Activated naive CD8-positive, alpha-beta T cell treated with anti-CD3 and anti-CD28 coated beads for 36 hours (primary cell): ENCODE data around the gene TGFBR3L. TPM values are rescaled to one million over a fixed set of nuclear protein-coding genes. Genes with fewer than 3 reads are reported as not detected.

Experiments used
- DNase-seq: peaks from one replicate; pipeline ENCODE4 v3.0.0; 2021
- H3K27ac Mint-ChIP-seq: one replicate; pipeline ENCODE4 v1.8.0; 2022; ENCODE audit warnings: mild to moderate bottlenecking, moderate library complexity, mixed read lengths
- H3K27me3 Mint-ChIP-seq: one replicate; pipeline ENCODE4 v1.8.0; 2022; ENCODE audit warnings: mild to moderate bottlenecking, mixed read lengths
- H3K36me3 Mint-ChIP-seq: one replicate; pipeline ENCODE4 v1.8.0; 2021; ENCODE audit warnings: mild to moderate bottlenecking, mixed read lengths
- H3K4me1 Mint-ChIP-seq: one replicate; pipeline ENCODE4 v1.8.0; 2021; ENCODE audit warnings: mixed read lengths
- H3K4me3 Mint-ChIP-seq: one replicate; pipeline ENCODE4 v1.8.0; 2022; ENCODE audit warnings: mild to moderate bottlenecking, moderate library complexity, mixed read lengths
- H3K9me3 Mint-ChIP-seq: one replicate; pipeline ENCODE4 v1.8.0; 2022; ENCODE audit warnings: mixed read lengths
- total RNA-seq, 2 experiments: library from RNA; stranded (reverse); gene quantifications; one replicate each; pipeline ENCODE4 v1.2.3, GENCODE V29; 2021

Gene TGFBR3L
- total RNA-seq, 2 experiments from 2014 or later, result 2.1 to 3.2 TPM

DNA sequence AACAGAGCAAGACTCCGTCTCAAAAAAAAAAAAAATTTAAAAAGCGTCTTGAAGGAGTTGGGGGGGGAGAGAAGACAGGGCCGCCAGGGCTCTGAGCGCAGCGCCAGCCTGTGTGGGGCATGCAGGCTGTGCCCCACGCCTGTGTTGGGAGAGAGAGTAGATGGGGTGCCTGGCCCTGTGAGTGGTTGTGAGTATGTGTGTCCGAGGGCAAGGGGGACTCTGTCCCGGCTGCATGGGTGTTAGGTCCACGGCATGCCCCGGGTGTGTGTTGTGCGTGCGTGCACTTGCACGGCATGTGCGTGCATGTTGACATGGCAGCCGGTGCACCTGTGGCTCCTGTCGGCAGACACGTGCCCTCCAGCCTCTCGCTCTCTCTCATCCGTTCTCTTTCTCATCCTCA lies 7.5 kb upstream of the TGFBR3L start:
- H3K4me1 Mint-ChIP-seq, result peaks cover 31% of the 10 kb centered on the region
- no peaks in the 10 kb centered on the region for H3K9me3 Mint-ChIP-seq
- H3K27me3 Mint-ChIP-seq, result peaks cover 6% of the 10 kb centered on the region
- peaks cover 28% of the 10 kb centered on the region for H3K36me3 Mint-ChIP-seq
- no peak overlapping the region for H3K4me3 Mint-ChIP-seq
- no peak overlapping the region for H3K27ac Mint-ChIP-seq
- DNase-seq, result no peak

DNA sequence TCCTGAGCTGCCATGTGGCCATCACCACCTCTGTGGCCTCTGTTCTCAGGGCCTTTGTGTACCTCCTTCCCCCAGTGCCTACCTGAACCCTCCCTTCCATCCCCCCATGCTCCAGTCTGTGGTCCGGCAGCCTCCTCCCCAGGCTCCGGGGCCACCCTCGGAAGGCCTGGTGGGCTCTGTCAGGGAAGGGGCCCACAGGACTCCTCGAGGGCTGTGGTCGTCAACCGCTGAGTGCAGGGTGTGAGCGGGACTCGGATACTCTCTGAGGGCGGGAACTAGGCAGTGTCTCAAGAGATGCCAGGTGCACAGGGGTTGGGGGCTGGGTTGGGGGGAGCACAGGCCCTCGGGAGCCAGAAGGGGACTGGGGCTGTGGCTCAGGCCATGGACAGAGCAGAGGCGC lies 7.1 kb upstream of the TGFBR3L start:
- Mint-ChIP-seq H3K9me3 (no peaks in the 10 kb centered on the region), H3K4me1 (peaks cover 29% of the 10 kb centered on the region), H3K27ac (no peak overlapping the region), H3K36me3 (peaks cover 29% of the 10 kb centered on the region), H3K4me3 (no peak overlapping the region), H3K27me3 (peaks cover 6% of the 10 kb centered on the region)
- DNase-seq, result no peak

DNA sequence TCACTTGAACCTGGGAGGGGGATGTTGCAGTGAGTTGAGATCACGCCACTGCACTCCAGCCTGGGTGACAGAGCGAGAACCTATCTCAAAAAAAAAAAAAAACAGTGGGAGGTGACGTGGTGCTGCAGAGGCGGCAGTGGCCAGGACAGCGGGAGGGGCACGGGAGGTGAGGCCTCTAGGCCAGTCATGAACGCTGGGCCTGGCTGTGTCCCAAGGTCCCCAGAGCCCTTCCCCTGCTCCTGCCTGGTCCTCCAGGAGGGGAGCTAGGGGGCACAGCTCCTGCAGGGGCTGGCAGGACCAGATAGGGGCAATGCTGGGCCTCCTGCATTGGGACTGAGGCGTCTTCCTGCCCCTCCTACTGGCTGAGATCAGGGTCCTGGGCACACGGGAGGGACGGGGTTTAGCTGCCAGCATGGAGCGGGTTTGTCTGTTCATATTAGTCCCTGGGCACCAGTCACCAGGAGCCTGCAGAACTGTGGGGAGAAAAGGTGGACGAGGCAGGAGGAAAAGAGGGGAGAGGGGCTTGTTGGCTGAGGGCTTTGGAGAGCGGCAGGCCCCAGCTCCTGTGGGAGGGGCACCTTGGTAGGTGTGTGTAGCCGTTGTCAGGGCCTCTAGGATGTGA lies 6.4 kb upstream of the TGFBR3L start:
- H3K4me1 Mint-ChIP-seq, result peaks cover 25% of the 10 kb centered on the region
- no peak overlapping the region for H3K27ac Mint-ChIP-seq
- H3K27me3 Mint-ChIP-seq, result peaks cover 5% of the 10 kb centered on the region
- H3K4me3 Mint-ChIP-seq, result no peak overlapping the region
- no peak for DNase-seq
- H3K9me3 Mint-ChIP-seq, result no peaks in the 10 kb centered on the region
- peaks cover 35% of the 10 kb centered on the region for H3K36me3 Mint-ChIP-seq

GRCh38 chr19:7908742-7909461 lies 5.7 kb upstream of the TGFBR3L start:
- no peaks in the 10 kb centered on the region for H3K27me3 Mint-ChIP-seq
- no peaks in the 10 kb centered on the region for H3K9me3 Mint-ChIP-seq
- H3K27ac Mint-ChIP-seq, result no peak overlapping the region
- H3K4me3 Mint-ChIP-seq, result no peak overlapping the region
- H3K4me1 Mint-ChIP-seq, result peaks cover 24% of the 10 kb centered on the region
- H3K36me3 Mint-ChIP-seq, result peaks cover 33% of the 10 kb centered on the region
- DNase-seq, result no peak

- peaks cover 4% of the 10 kb centered on the region for H3K27me3 Mint-ChIP-seq
- H3K4me1 Mint-ChIP-seq, result peaks cover 22% of the 10 kb centered on the region
These were observed 5.1 kb upstream of the TGFBR3L start for GRCh38 chr19:7909471-7910067.

DNA sequence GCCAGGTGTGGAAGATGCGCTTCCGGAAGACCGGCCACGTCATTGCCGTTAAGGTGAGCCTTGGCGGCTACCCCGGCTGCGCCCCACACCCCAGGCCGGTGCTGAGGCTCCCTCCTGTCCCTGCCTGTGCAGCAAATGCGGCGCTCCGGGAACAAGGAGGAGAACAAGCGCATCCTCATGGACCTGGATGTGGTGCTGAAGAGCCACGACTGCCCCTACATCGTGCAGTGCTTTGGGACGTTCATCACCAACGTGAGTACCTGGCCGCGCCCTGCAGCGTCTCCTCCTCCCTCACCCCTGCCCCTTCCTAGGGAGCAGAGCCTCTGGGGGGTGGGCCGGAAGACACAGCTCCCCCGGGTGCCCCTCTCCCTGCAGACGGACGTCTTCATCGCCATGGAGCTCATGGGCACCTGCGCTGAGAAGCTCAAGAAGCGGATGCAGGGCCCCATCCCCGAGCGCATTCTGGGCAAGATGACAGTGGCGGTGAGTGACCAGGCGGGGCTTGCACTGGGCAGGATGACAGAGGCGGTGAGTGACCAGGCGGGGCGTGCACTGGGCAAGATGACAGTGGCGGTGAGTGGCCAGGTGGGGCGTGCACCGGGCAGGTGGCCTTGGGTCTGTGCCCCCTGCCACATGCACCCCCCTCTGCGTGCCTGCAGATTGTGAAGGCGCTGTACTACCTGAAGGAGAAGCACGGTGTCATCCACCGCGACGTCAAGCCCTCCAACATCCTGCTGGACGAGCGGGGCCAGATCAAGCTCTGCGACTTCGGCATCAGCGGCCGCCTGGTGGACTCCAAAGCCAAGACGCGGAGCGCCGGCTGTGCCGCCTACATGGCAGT lies 4.1 kb upstream of the TGFBR3L start:
- Mint-ChIP-seq H3K27me3 (peaks cover 14% of the 10 kb centered on the region), H3K4me1 (peaks cover 16% of the 10 kb centered on the region), H3K36me3 (peaks cover 24% of the 10 kb centered on the region), H3K9me3 (no peaks in the 10 kb centered on the region), H3K4me3 (no peak overlapping the region), H3K27ac (no peak overlapping the region)
- no peak for DNase-seq

More at GRCh38 chr19:7909471-7910067, 5.1 kb upstream of the TGFBR3L start:
- DNase-seq, result no peak
- Mint-ChIP-seq H3K4me3 (no peak overlapping the region), H3K9me3 (no peaks in the 10 kb centered on the region), H3K27ac (no peak overlapping the region), H3K36me3 (peaks cover 30% of the 10 kb centered on the region)

DNA sequence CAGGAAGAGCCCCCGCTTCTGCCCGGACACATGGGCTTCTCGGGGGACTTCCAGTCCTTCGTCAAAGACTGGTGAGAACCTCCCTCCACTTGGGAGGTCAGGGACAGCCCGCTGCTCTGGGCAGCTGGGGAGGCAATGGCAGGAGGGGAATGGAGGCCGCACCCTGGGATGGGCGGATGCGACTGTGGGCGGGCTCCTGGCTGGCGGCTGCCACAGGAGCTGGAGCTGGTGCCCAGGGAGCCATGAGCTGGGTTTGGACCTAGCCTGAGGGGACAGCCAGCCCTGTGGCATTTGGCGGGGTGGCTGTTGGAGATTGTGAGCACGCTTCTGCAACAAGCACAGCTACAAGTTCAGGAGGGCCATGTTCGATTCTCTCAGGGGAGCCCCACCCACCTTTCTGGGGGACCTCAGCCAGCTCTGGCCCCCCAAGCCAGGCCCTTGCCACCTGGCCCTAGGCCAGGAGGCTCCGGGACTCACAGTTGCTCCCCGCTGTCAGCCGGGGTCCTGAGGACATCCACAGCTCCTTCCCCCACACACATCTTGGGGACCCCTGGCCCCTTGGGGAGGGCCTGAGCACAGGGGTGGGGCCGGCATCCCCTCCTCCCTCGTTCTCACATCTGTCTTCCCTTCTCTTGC lies 3.0 kb upstream of the TGFBR3L start:
- peaks cover 11% of the 10 kb centered on the region for H3K4me1 Mint-ChIP-seq
- no peak overlapping the region for H3K27ac Mint-ChIP-seq
- H3K27me3 Mint-ChIP-seq, result peaks cover 19% of the 10 kb centered on the region
- H3K36me3 Mint-ChIP-seq, result peaks cover 15% of the 10 kb centered on the region
- DNase-seq, result no peak
- no peaks in the 10 kb centered on the region for H3K9me3 Mint-ChIP-seq
- no peak overlapping the region for H3K4me3 Mint-ChIP-seq

DNA sequence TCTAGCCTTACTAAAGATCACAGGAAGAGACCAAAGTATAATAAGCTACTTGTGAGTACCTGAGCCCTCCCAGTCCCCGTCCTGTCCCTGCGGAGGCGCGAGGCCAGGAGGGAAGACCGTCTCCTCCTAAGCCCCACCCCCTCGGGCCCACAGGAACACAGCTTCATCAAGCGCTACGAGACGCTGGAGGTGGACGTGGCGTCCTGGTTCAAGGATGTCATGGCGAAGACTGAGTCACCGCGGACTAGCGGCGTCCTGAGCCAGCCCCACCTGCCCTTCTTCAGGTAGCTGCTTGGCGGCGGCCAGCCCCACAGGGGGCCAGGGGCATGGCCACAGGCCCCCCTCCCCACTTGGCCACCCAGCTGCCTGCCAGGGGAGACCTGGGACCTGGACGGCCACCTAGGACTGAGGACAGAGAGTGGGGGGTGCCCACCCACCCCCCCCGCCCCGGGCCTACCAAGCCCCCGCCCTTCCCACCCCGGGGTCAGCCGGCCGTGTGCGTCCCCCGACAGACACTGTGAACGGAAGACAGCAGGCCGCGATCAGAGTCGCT lies 2.4 kb upstream of the TGFBR3L start:
- H3K9me3 Mint-ChIP-seq, result no peaks in the 10 kb centered on the region
- no peak overlapping the region for H3K4me3 Mint-ChIP-seq
- H3K27me3 Mint-ChIP-seq, result peaks cover 24% of the 10 kb centered on the region
- H3K36me3 Mint-ChIP-seq, result peaks cover 15% of the 10 kb centered on the region
- peaks cover 12% of the 10 kb centered on the region for H3K4me1 Mint-ChIP-seq
- DNase-seq, result no peak
- H3K27ac Mint-ChIP-seq, result no peak overlapping the region

- no peak for DNase-seq
- no peak overlapping the region for H3K27ac Mint-ChIP-seq
- H3K36me3 Mint-ChIP-seq, result peaks cover 15% of the 10 kb centered on the region
- peaks cover 28% of the 10 kb centered on the region for H3K27me3 Mint-ChIP-seq
- peaks cover 9% of the 10 kb centered on the region for H3K4me1 Mint-ChIP-seq
- no peak overlapping the region for H3K4me3 Mint-ChIP-seq
- no peaks in the 10 kb centered on the region for H3K9me3 Mint-ChIP-seq
These were observed 1.7 kb upstream of the TGFBR3L start for GRCh38 chr19:7912697-7913564.

DNA sequence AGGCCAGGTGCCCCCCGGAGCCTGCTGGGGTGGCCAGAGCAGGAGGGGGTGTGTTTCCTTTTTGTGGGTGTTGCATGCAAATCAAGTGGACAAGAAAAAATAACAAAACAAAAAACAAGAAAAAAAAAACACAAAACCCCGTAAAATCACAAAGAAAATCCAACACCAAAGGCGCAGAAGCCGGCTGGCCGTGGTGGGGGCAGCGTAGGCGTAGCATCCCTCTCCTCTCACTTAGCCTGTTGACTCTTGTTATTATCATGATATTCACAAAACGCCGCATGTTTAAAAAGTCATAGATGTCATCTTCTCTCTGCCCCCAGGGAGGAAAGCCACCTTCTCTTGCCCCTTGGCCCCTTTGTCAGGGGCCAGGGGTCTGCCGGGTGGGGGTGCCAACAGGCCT lies 978 bp upstream of the TGFBR3L start:
- Mint-ChIP-seq H3K9me3 (no peaks in the 10 kb centered on the region), H3K4me1 (peaks cover 8% of the 10 kb centered on the region), H3K27ac (no peak overlapping the region), H3K36me3 (peaks cover 15% of the 10 kb centered on the region), H3K27me3 (peaks cover 36% of the 10 kb centered on the region), H3K4me3 (no peak overlapping the region)
- DNase-seq, result no peak

- Mint-ChIP-seq H3K27me3 (peaks cover 40% of the 10 kb centered on the region), H3K4me1 (peaks cover 8% of the 10 kb centered on the region), H3K36me3 (peaks cover 15% of the 10 kb centered on the region), H3K9me3 (no peaks in the 10 kb centered on the region), H3K27ac (no peak overlapping the region), H3K4me3 (no peak overlapping the region)
- no peak for DNase-seq
These were observed 531 bp upstream of the TGFBR3L start for GRCh38 chr19:7914099-7914498.

- DNase-seq, result no peak
- Mint-ChIP-seq H3K27ac (no peak overlapping the region), H3K4me3 (peak overlapping the region; percentile 57), H3K4me1 (peaks cover 14% of the 10 kb centered on the region), H3K27me3 (peaks cover 51% of the 10 kb centered on the region), H3K36me3 (peaks cover 15% of the 10 kb centered on the region), H3K9me3 (no peaks in the 10 kb centered on the region)
These were observed 846 bp downstream of the TGFBR3L start for GRCh38 chr19:7915250-7916102.
